K562 (cell line): ENCODE measurements around the gene COPB2. TPM values are rescaled to one million over a fixed set of nuclear protein-coding genes. Genes with fewer than 3 reads are reported as not detected.
A peak's percentile ranks its signal among the peaks of the same experiment; 100 is the strongest.

Experiments
- ATAC-seq: fragments of 200-7000 bp; cut with Tn5 transposase; 3 replicates; pipeline ENCODE4 v1.9.1; 2020; ENCODE audit warnings: moderate library complexity
- BruUV-seq: library from RNA; stranded (reverse); fragments of 400-500 nt; replicated peaks from 2 replicates; lab custom pipeline; 2021; lab: Mats Ljungman, UMichigan
- CTCF ChIA-PET: fragments of 300-600 bp; formaldehyde crosslinking; extraction: SDS; loops from one replicate; lab custom pipeline; 2021; ENCODE audit warnings: low intra/inter-chr PET ratio; lab: Yijun Ruan, JAX
- POLR2A ChIA-PET: fragments of 300-600, 350-650 bp; sonication (Branson Sonifier 250); formaldehyde crosslinking; extraction: SDS; loops from one replicate; lab custom pipeline; 2021; ENCODE audit warnings: antibody characterized with exemption, inconsistent platforms; lab: Yijun Ruan, JAX
- DNase-seq, 4 experiments: peaks; one replicate each; pipeline versions ENCODE4 v3.0.0 to v3.0.0-alpha.2; 2011 to 2018; ENCODE audit warnings: low spot score in 3 of 4, mixed read lengths in 3 of 4; ENCODE audit errors: extremely low read depth in 1 of 4
- FAIRE-seq: peaks from 2 replicates; lab custom pipeline; 2011; peaks lifted over from hg19 to GRCh38; lab: Jason Lieb, UNC
- H2AFZ ChIP-seq: 2 replicates; pipeline ENCODE4 v1.6.0; 2011; ENCODE audit warnings: low read depth, low read length, control low read depth, inconsistent platforms
- H3K27ac ChIP-seq: fragments of 200-600 bp; 3 replicates; pipeline ENCODE4 v1.8.0; 2011; ENCODE audit warnings: low read depth, mild to moderate bottlenecking, control low read depth, inconsistent platforms, low read length, moderate library complexity, mixed read lengths; ENCODE audit errors: extremely low read depth
- H3K27me3 ChIP-seq, 2 experiments: fragments of 300-600 bp in 1 of 2; 2 replicates in 1 of 2; 3 replicates in 1 of 2; pipeline versions ENCODE4 v1.6.0 to v1.8.0; 2011; ENCODE audit warnings: inconsistent platforms in 2 of 2, low read length in 2 of 2, mild to moderate bottlenecking in 1 of 2, mixed read lengths in 1 of 2, moderate library complexity in 1 of 2; ENCODE audit not compliant: control insufficient read depth in 2 of 2, insufficient read depth in 2 of 2
- H3K36me3 ChIP-seq: fragments of 300-600 bp; 3 replicates; pipeline ENCODE4 v1.8.0; 2011; ENCODE audit warnings: mild to moderate bottlenecking, low read length, inconsistent platforms; ENCODE audit not compliant: control insufficient read depth, insufficient read depth
- H3K4me1 ChIP-seq, 2 experiments: fragments of 200-600 bp in 1 of 2; replicated peaks in 1 of 2; 2 replicates in 1 of 2; 3 replicates in 1 of 2; pipeline versions ENCODE4 v1.5.1 to v1.8.0; 2011; ENCODE audit warnings: inconsistent platforms in 2 of 2, low read length in 2 of 2, mild to moderate bottlenecking in 1 of 2, mixed read lengths in 1 of 2, moderate library complexity in 1 of 2; ENCODE audit not compliant: control insufficient read depth in 2 of 2, insufficient read depth in 2 of 2
- H3K4me2 ChIP-seq: 2 replicates; pipeline ENCODE4 v1.6.1; 2011; ENCODE audit warnings: low read length, control low read depth, inconsistent platforms, mixed read lengths; ENCODE audit not compliant: insufficient read depth
- H3K4me3 ChIP-seq: fragments of 200-600 bp; sonication (generic), shearing (Covaris generic); 2 replicates; pipeline ENCODE4 v1.5.1; 2016; ENCODE audit warnings: control low read depth, inconsistent platforms
- H3K79me2 ChIP-seq: fragments of 200-600 bp; 3 replicates; pipeline ENCODE4 v1.8.0; 2011; ENCODE audit warnings: low read length, inconsistent platforms; ENCODE audit not compliant: control insufficient read depth, insufficient read depth
- H3K9ac ChIP-seq, 2 experiments: 2 replicates each; pipeline versions ENCODE4 v1.6.0 to v1.6.1; 2011; ENCODE audit warnings: low read depth in 2 of 2, low read length in 2 of 2, control low read depth in 1 of 2, inconsistent platforms in 1 of 2, mild to moderate bottlenecking in 1 of 2, mixed read lengths in 1 of 2; ENCODE audit not compliant: insufficient read depth in 1 of 2
- H3K9me1 ChIP-seq: one replicate; pipeline ENCODE4 v1.6.0; 2011; ENCODE audit warnings: inconsistent platforms, mild to moderate bottlenecking, low read length, moderate library complexity; ENCODE audit not compliant: control insufficient read depth, insufficient read depth
- H3K9me3 ChIP-seq: replicated peaks from 2 replicates; pipeline ENCODE4 v1.5.1; 2011; ENCODE audit warnings: low read depth, low read length, inconsistent platforms; ENCODE audit not compliant: control insufficient read depth, insufficient read depth
- H4K20me1 ChIP-seq: replicated peaks from 2 replicates; pipeline ENCODE4 v1.6.1; 2011; ENCODE audit warnings: low read length, inconsistent platforms, mixed read lengths; ENCODE audit not compliant: control insufficient read depth, insufficient read depth
- ARID1B ChIP-seq: fragments of 450-650 bp; IDR thresholded peaks from 2 replicates; pipeline ENCODE4 v1.6.1; 2016; ENCODE audit warnings: antibody characterized with exemption, mild to moderate bottlenecking, inconsistent platforms
- CBFA2T3 ChIP-seq: fragments of 450-650 bp; IDR thresholded peaks from 2 replicates; pipeline ENCODE4 v1.6.1; 2017
- DPF2 ChIP-seq: fragments of 450-650 bp; IDR thresholded peaks from 2 replicates; pipeline ENCODE4 v1.6.1; 2016
- MLX ChIP-seq, 2 experiments: fragments of 450-650 bp in 1 of 2; sonication (generic) in 1 of 2; formaldehyde crosslinking; conservative IDR thresholded peaks; 2 replicates each; pipeline versions ENCODE4 v1.4.0 to v1.8.1; 2020 to 2022; ENCODE audit warnings: mild to moderate bottlenecking in 1 of 2, missing genetic modification reagents in 1 of 2
- RBM39 ChIP-seq: fragments of 200-400 bp; formaldehyde crosslinking; optimal IDR thresholded peaks from 2 replicates; pipeline ENCODE3; 2018; ENCODE audit warnings: low read depth, low read length
- TAL1 ChIP-seq: fragments of 450-650 bp; IDR thresholded peaks from 2 replicates; pipeline ENCODE4 v1.6.1; 2016; ENCODE audit warnings: mild to moderate bottlenecking
- TCF3 ChIP-seq: sonication (generic); formaldehyde crosslinking; IDR thresholded peaks from 2 replicates; pipeline ENCODE4 v1.4.0; 2020; ENCODE audit warnings: mild to moderate bottlenecking, missing genetic modification reagents
- TEAD4 ChIP-seq, 2 experiments: sonication (generic) in 1 of 2; formaldehyde crosslinking in 1 of 2; IDR thresholded peaks; 2 replicates each; pipeline versions ENCODE4 v1.6.1 to v1.8.0; 2012 to 2022; ENCODE audit warnings: borderline replicate concordance in 1 of 2, inconsistent platforms in 1 of 2, low read length in 1 of 2, mild to moderate bottlenecking in 1 of 2, missing genetic modification reagents in 1 of 2
- WGBS: fragments of 100-300 bp; shearing (Covaris generic); methylation state at CpG from one replicate; pipeline ENCODE4 v1.1.6; 2016; ENCODE audit warnings: low coverage, mixed read lengths; ENCODE audit not compliant: insufficient coverage; ENCODE audit errors: missing lambda C conversion rate; 5-methylcytosine and 5-hydroxymethylcytosine counted together
- in situ Hi-C: fragments of 300-500 bp; cut with MboI; formaldehyde crosslinking; loops from 4 replicates; pipeline ENCODE4 v1.15.0; 2018; ENCODE audit warnings: inconsistent platforms, mixed read lengths
- intact Hi-C: fragments of 100-400 bp; cut with micrococcal nuclease; formaldehyde crosslinking; loops from 2 replicates; pipeline ENCODE4 v1.14.2; 2022
- polyA plus RNA-seq, 8 experiments: library from polyadenylated mRNA; depleted of rRNA in 4 of 8; stranded (reverse) in 5 of 8; unstranded in 3 of 8; fragments of >200 nt; fragmentation: Nextera tagmentation in 2 of 8; fragmentation: Illumina TruSeq in 1 of 8; extraction: Ambion mirVana in 2 of 8; extraction: Trizol in 1 of 8; gene quantifications; 2 replicates each; pipeline versions ENCODE4 v1.2.1 to v1.2.3, GENCODE V29; 2011 to 2014; ENCODE audit warnings: inconsistent platforms in 1 of 8, missing spikeins in 1 of 8
- total RNA-seq, 7 experiments: library from RNA; depleted of rRNA in 6 of 7; stranded (reverse); fragments of >200 nt in 6 of 7; fragmentation: Illumina TruSeq in 2 of 7; extraction: Trizol in 2 of 7; gene quantifications; 2 replicates each; pipeline versions ENCODE4 v1.2.1 to v1.2.3, GENCODE V29; 2011 to 2021; ENCODE audit warnings: low replicate concordance in 1 of 7

Gene COPB2
- total and polyA plus RNA-seq, 9 of the 15 experiments (the other 6 are each of a cell fraction or from before 2014, with no cell fraction given) = 64.3 to 189 (median 130) TPM

- FAIRE-seq (peak; percentile 6), ATAC-seq (no peak), DNase-seq (peak in 1 of 4 experiments; percentile 51)
- Histone ChIP-seq H3K4me2 (no peak overlapping the region; the same call in 1 of the 2 replicates), H3K9ac (peak overlapping the region in 1 of 2 experiments; percentile 42; a peak in 1 of 4 replicates), H3K4me1 (peaks cover 17 to 21% of the 10 kb centered on the region in 2 experiments; a peak in 4 of 5 replicates), H3K36me3 (no peaks in the 10 kb centered on the region; the same call in 2 of the 3 replicates), H3K9me1 (no peaks in the 10 kb centered on the region), H3K4me3 (no peak overlapping the region), H3K27ac (no peak overlapping the region), H3K79me2 (no peaks in the 10 kb centered on the region), H4K20me1 (no peaks in the 10 kb centered on the region), H3K9me3 (no peaks in the 10 kb centered on the region), H2AFZ (peak overlapping the region; percentile 4; the same call in 1 of the 2 replicates), H3K27me3 (no peaks in the 10 kb centered on the region)
- TF ChIP-seq MLX (CRISPR knock-in tag; conservative IDR thresholded peaks at IDR 0.05) (no peak), TAL1 (peak; percentile 25; the same call in 1 of the 2 replicates), DPF2 (0 out of 2 replicates have a peak, but pooled peaks have one; percentile 12), TEAD4 (IDR thresholded peaks at IDR 0.05; ENCODE audit: low read length) (0 out of 2 replicates have a peak, but pooled peaks have one; percentile 18), TEAD4 (CRISPR knock-in tag; IDR thresholded peaks at IDR 0.05; ENCODE audit: borderline replicate concordance) (no peak), RBM39 (no peak), TCF3 (CRISPR knock-in tag) (peak; percentile 65), ARID1B (peak; percentile 24), CBFA2T3 (peak; percentile 63)
- ChIA-PET POLR2A (no interaction called here), CTCF (interaction anchor here (0.5 kb wide), 1 partner anchor 1531 kb away, joined by 5 read pairs; no protein-coding TSS in a partner anchor)
- in situ Hi-C loops (loop anchor here (5.0 kb wide), 2 partner anchors 230 to 395 kb away; no protein-coding TSS in a partner anchor), intact Hi-C loops (no loop called here)
- 22% methylated on average over 2 of the region's 2 CpGs for WGBS
- BruUV-seq = no TSS peak
These were observed 57.4 kb downstream of the COPB2 start for GRCh38 chr3:139332092-139332491.
